PC-3 (cell line): ENCODE measurements around the gene KRT80.

Source experiments
- CTCF ChIP-seq: fragments of 300-600 bp; sonication (generic); conservative IDR thresholded peaks from 2 replicates; pipeline ENCODE4 v1.5.1; 2017; ENCODE audit warnings: antibody characterized with exemption, low read depth, mild to moderate bottlenecking, low read length
- EZH2 ChIP-seq: fragments of 300-600 bp; sonication (generic); IDR thresholded peaks from one replicate; pipeline ENCODE4 v1.6.1; 2017; ENCODE audit warnings: antibody characterized with exemption, mild to moderate bottlenecking, low read length; ENCODE audit not compliant: unreplicated experiment
- EZH2phosphoT487 ChIP-seq: fragments of 300-600 bp; sonication (generic); IDR thresholded peaks from 2 replicates; pipeline ENCODE4 v1.6.1; 2018; ENCODE audit warnings: mild to moderate bottlenecking, antibody characterized with exemption, low read length, borderline replicate concordance

DNA sequence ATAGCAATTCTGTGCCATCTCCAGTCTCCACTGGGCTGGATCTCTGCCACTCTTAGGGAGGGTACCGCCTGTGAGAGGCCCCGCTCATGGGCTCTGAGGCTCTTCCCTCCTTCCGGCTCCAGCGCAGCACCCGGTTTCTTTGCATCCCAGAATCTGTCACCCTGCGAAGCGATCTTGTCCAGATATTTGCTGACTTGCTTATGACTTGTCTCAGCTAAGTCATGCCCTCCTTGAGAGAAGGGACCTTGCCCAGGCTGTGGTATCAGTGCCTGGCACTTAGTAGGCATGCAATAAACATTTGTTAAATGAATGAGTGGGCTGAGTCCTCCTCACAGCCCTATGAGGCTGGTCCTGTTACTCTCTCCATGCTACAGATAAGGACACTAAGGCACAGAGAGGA, 13.4 kb downstream of the KRT80 start:
- no peak for TF ChIP-seq CTCF
- no peak for TF ChIP-seq EZH2phosphoT487
- TF ChIP-seq EZH2: no peak
